NCI-H1694 treated with DMSO at 0.1 percent for 48 hours (cell line): ENCODE measurements around the gene PRM1.

Source experiments
- DNase-seq: peaks from one replicate; lab custom pipeline; 2025; lab: John Stamatoyannopoulos, UW

Gene PRM1, protein sequence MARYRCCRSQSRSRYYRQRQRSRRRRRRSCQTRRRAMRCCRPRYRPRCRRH

DNA sequence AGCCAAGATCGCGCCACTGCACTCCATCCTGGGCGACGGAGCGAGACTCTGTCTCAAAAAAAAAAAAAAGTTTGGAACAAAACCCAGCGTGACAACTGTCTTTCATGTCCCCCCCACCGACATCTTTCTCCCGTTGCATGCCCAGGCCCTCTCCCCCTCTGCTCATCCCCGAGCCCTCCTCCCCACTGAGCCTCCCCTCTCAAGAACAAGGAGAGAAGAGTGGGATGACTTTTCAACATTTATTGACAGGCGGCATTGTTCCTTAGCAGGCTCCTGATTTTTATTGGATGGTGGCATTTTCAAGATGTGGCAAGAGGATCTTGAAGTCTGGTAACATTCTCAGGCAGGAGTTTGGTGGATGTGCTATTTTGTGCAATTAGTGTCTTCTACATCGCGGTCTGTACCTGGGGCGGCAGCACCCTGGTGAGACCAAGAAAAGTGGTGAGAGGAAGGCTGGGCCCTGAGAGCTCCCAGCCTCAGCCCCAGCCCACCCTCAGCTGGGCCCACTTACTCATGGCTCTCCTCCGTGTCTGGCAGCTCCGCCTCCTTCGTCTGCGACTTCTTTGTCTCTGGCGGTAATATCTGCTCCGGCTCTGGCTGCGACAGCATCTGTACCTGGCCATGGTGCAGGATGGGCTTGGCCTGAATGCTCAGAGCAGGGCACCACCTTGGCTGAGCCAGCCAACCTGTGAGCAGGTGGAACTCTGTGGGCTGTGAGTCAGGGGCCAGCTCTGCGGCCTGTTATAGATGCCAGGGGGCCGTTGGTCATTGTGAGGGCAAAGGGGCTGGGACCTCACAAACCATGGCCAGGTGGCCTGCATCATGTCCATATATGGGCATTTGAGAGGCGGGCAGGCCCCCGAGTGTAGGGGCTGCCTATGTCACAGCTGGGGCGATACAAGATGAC, at the start of gene PRM1:
PRM1 (minus strand) TSS at position 715 of the 907 bp plus-strand sequence; CDS start at position 623, 92 bp downstream.
- DNase-seq = no peak

DNA sequence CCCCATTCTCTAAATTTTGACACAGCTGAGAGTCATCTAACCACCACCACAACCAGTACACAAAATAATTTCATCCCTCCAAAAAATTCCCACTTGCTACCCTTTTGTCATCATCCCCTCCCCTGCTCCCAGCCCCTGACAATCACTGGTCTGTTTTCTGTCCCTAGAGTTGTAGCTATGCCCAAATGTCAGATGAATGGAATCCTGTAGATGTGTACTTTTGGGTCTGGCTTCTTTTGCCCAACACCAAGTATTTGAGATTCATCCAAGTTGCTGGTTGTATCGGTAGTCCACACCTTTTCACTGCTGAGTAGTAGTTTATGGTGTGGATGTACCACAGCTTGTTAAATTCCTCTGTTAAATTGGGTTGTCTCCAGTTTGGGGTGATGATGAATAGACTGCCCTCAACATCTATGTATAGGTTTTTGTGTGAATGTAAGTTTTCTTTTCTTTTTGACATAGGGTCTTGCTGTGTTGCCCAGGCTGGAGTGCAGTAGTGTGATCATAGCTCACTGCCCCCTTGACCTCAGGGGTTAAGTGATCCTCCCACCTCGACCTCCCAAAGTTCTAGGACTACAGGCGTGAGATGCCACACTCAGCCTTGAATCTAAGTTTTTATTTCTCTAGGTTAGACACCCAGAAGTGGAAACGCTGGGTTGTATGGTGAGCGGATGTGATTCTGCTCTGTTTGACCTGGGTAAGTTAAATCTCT, 49.6 kb upstream of the PRM1 start:
- DNase-seq = no peak

DNA sequence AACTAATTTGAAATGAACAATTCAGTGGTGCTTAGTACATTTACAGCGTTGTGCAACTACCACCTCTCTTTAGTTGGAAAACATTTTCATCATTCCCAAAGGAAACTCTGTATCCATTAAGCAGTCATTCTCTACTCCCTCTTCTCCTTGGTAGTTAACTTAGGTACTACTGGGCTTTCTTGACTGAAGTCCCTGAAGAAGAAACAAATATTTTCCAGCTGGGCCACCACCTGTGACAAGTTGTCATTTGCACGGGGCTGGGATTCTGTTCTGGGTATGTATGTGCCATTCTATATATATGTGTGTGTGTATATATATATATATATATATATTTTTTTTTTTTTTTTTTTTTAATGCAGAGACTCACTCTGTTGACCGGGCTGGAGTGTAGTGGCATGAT, 48.8 kb upstream of the PRM1 start:
- DNase-seq = no peak

DNA sequence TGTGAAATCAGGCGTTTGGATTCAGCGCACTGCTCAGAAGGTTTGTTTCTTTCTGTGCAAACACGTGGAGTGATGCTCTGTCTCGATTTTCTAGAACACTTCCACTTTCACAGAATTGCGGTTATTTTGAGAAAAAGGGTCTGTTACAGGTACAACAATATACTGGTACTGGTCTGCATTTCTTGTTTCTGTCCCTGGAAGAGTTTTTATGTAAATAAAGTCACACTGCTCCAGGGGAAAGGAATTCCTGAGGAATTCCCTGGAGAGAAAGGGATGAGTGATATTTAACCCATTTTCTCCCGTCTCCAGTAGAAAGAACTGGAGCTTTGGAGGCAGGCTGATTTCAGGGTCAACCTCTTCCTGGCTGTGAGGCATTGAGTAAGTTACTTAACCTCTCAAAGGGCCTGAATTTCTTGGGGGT, 48.0 kb upstream of the PRM1 start:
- DNase-seq = no peak

DNA sequence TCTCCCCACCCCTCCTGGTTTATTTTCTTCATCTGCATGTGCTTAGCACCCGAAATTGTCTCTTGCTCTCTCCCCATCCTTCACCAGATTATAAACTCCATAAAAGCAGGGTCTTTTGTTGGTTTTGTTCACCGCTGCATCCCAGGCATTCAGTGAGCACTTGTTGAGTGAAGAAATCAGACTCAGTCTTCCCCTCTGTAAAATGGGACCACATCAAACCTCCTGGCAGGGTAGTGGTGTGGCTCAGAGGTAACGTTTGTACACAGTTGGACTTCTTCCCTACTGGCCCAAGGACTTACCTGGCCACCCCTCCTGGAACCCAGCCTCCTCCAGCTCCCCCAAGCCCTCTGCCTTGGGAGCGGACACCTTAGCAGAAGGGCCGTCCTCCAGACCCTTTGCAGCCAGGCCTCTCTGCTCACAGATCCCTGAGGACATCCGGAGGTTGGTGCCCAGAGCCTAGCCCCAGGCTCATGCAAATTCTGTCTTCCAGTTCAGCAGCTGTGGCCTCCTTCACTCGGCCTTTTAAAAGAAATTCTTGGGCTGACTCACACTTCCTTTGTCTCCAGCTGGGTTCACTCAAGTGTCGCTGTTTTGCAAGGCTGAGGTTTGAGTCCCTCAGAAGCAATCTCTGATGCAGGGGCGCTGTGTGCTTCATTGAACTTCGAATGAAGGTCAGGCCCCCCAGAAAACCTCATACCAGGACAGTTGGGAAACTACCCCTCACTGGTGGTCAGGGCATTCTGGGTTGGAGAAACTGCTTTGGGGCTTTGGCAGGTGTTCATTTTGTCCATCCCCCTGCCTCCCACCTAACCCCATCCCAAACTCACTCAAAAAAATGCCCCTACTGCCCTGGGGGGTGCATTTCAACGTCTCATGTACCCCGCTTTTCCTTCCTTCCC, 47.3 kb upstream of the PRM1 start:
- DNase-seq = no peak

DNA sequence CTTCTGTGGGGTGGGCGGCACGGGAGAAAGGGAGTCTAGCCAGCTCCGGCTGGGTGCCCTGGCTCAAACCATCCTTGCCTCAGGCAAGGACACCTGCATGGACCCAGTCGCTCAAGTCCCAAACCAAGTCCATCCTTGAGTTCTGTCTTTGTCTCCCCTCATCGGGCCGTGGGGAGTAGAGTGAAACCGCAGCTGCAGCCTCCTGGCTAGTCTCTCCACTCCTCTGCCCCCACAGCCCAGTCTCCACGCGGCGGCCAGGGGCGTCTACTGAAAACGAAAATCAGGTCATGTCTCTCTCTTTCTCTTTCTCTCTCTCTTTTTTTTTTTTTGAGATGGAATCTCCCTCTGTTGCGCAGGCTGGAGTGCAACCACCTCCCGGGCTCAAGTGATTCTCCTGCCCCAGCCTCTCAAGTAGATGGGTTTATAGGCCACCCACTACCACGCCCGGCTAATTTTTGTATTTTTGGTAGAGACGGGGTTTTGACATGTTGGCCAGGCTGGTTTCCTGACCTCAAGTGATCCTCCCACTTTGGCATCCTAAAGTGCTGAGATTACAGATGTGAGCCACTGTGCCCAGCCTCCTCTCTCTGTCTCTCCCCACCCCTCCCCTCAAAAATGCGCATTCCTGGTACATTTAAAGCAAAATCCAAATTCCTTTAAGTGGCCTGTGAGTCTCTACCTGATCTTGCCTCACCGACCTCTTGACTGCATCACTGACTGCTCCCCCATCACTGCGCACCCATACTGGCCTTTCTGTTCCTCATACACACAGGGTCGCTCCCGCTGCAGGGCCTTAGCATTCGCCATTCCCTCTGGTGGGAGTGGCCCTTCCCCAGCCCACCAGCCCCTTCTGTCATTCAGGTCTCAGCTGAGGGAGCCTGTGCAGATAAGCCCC, 46.4 kb upstream of the PRM1 start:
- DNase-seq = no peak

DNA sequence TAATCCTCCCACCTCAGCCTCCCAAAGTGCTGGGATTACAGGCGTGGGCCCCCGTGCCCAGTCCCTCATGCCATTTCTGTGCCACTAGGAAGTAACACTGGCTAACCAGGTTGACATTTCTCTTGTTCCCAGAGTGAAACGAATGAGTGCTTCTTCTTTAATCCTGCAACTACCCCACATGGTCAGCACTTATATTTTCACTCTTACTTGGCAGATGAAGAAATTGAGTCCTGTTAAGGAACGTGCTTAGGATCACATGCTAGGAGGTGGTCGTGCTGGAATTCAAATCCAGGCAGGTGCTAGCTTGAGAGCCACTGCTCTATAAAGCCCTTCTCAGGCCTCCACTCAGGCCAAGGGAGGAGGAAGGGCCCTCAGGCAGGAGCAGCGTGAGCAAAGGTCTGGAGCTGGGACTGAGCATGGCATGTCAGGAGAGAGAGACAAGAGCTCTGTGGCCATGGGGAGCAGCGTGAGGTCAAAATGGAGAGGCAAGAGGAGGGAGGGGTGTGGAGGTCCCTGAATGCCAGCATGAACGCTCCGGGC, 45.7 kb upstream of the PRM1 start:
- no peak for DNase-seq

DNA sequence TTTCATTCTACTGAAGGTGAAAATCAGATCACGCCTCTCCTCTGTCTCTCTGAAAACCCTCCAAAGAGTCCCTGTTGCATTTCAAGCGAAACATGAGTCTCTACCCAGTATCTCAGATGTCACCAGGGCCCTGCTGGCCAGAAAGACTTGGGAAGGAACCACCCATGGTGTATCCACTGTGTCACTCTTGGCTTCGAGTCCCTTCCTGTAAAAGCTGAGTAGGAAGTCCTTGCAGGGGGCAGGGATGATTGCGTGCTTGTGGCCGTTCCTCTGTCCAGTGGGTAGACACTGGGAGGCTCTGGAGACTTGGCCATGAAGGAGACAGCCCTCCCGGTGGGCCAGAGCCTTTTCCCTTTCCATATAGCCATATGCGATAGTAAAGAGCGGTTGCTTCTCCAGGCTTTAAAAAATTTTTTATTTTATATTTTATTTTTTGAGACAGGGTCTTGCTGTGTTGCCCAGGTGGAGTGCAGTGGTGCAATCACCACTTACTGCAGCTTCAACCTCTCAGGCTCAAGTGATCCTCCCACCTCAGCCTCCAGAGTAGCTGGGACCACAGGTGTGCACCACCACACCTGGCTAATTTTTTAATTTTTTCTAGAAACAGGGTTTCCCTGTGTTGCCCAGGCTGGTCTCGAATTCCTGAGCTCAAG, 45.1 kb upstream of the PRM1 start:
- DNase-seq = no peak

DNA sequence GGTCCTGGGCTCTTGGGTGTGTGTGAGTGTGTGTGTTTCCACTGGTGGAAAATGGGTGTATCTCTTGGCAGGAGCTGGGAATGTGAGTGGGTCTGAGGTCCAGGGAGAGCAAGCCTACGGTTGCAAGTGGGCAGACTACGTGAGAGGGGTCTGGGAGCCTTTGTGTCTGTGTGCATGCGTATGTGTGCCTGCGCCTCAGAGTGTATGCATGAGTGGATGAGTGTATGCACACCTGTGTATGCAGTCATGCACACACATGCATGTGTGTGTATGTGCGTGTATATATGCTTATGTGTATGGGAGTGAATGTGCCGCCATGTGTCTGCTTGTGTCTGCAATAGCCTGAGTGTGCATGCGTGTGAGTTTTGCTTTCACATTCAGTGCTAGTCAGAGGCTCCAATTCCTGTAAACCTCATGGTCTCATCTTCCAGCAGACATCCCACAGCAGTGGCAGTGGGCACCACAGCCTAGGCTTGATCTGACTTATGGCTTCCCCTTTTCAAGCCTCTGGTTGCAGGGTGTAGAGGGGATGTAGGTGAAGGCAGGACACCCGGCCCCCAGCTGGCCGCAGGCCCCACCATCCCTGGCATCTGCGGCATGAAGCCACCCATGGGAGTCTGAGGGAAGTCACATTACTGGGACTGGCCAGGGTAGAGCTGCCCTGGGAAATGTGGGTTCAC, 44.4 kb upstream of the PRM1 start:
- no peak for DNase-seq

DNA sequence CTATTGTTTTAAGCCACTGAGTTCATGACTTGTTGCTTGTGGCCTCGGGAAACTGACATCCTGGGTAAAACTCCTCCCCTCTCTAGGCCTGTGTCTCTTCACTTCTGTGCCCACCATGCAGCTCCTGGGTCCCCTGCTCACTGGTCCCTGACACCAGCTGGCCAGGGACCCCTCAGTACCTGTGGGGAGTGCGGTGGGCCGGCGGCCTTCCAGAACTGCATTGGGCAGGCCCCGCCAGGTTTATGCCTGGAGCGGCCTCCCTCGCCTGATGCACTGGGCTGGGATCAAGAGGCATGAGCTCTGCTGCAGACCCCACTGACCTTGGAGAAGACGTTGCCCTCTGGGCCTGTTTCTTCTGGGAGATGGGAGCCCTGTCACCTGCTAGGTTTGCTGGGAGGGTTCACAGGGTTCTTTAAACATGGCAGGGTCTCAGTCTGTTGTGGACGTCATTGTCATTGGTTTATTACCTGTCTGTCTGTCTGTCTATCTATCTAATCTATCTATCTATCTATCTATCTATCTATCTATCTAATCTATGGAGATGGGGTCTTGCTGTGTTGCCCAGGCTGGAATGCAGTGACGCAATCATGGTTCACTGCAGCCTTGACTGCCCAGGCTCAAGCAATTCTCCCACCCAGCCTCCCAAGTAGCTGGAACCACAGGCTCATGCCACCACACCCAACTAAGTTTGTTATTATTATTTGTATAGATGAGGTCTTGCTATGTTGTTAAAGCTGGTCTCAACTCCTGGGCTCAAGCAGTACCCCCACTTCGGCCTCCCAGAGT, 42.6 kb upstream of the PRM1 start:
- DNase-seq = no peak

DNA sequence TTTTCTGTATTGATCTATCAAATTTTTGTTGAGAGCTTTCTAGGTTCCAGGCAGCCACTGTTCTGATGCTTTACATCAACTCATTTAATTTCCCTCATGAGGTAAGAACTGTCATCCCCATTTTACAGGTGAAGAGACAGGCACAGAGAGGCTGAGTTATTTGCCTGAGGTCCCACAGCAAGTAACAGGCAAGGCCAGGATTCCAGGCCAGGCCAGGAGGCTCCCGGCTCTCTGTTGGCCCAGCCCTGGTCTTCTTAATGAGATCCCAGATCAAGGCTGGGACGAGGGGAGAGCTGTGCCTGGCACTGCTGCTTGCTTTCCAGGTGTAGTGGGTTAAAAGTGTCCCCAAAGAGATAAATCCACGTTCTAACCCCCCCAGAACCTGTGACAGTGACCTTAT, 41.7 kb upstream of the PRM1 start:
- no peak for DNase-seq

DNA sequence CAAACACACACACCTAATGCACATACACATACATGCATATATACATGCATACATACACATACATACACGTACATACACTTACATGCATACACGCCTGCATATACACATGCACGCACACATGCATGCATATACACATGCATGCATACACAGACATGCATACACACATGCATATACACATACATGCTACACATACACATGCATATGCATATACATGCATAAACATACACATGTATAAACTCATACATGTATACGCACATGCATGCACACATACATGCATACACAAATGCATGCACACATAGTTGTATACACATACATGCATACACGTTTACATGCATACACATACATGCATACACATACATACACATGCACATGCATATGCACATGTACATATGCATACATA, 40.5 kb upstream of the PRM1 start:
- no peak for DNase-seq

DNA sequence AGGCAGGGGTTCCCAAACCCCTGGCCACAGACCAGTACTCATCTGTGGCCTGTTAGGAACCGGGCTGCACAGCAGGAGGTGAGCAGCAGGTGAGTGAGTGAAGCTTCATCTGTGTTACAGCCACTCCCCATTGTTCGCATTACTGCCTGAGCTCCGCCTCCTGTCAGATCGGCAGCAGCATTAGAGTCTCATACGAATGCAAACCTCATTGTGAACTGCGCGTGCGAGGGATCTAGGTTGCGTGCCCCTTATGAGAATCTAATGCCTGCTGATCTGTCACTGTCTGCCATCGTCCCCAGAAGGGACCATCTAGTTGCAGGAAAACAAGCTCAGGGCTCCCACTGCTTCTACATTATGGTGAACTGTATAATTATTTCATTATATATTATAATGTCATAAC, 39.0 kb upstream of the PRM1 start:
- DNase-seq = no peak

DNA sequence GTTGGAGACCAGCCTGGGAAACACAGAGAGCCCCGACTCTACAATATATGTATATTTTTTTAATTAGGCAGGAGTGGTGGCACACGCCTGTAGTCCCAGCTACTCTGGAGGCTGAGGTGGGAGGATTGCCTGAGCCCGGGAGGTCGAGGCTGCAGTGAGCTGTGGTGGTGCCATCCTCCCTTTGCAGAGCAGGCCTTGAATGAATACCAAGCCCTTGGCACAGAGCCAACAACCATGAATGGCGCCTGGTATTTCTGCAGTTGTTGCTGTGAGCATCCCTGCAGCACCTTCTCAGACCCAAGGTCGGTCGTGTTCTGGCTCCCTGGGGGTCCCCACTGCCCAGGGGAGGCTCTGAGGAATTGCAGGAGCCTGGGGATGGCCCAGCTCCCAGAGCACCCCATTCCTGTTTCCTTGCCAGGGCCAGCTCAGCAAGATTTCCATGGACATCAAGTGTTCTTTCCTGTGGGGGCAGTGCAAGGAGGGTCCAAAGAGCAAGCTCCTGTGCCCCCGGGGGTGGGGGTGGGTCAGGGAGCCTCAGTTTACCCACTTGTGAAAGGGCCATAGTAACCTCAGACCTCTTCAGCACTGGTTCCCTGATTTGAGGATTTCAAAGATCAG, 38.5 kb upstream of the PRM1 start:
- no peak for DNase-seq

DNA sequence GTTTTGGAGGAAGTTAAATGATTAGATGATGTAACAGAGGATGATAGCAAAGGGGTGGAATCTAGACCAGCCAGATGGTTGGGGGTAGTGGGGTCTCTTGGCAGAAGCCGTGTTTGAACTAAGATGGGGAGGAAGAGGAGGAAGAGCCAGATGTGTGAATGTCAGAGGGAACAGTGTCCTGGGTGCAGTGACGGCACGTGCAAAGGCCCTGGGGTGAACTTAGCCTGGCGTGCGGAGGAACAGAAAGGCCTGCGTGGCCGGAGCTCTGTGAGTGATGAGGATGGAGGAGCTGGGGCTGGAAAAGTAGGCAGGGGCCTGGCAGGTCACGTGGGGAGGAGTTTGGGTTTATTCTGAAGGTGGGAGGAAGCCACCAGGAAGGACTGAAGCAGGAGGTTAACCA, 37.7 kb upstream of the PRM1 start:
- DNase-seq = no peak

DNA sequence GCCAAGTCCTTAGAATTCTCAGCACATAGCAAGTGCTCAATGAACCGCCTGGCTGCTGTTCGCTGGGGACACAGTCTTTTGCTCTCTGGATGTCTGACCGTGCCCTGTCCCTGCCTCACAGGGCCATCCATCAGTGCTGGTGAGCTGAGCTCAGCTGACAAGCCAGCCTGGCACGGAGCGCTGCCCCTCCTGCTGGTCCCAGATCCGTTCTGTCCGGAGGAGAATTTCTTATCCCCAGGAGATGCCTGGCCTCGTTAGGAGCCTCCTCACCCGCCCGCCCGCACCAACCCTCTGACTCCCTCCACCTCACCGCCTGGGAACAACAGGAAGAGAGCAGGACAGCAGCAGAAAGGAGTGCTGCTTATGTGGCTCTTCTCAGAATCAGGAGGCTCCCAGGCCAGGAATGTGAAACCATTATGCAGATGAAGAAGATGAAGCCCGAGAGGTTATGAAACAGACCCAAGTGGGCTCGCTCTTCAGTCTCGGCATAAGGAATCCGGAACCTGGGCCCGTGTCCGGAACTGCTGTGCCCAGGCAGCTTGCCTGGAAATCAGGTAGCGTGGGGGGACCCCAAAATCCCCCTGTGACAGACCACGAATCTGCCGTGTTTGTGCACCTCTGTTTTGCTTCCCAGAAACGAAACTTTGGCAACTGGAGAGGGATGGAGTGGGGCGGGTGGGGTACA, 35.3 kb upstream of the PRM1 start:
- DNase-seq = no peak

DNA sequence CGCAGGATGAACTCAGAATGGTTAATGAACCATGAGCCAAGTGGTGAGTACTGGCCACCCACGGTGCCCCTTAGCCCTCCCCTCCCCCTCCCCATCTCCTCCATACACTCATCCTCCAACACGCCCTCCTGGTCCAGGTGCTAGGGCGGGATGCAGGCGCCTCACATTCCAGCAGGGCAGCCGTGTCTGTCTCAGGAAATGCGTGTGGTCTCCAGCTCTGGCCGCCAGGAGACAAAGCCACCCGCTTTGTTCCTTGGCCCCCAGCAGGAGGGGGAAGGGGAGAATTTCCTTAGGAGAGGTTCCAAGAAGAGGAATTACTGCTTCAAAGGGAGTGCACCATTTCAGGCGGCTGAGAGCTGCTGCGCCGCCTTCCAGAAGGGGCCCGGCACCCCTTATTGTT, 34.4 kb upstream of the PRM1 start:
- DNase-seq = no peak

DNA sequence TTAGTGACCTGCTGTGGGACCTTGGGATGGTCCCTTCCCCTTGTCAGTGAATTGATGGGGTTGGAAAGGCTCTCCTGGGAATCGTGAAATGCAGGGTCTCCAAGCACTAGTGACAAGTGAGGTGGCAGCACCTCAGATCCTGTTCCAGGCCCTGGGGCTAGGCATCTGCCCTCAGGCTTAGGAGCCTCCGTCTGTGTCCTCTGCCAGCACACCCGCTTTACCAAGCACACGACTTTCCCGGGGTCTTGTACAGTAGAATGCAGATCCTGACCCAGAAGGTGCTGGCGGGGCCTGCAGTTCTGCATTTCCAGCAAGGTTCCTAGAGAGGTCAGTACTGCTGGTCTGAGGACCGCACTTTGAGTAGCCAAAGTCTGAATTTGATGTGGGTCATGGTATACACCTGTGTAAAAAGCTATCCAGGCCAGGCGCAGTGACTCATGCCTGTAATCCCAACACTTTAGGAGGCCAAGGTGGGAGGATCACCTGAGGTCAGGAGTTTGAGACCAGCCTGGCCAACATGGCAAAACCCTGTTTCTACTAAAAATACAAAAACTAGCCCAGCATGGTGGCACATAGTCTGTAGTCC, 33.3 kb upstream of the PRM1 start:
- no peak for DNase-seq
